Heart left ventricle (tissue), 13 donors: ENCODE data around the gene NFIC.

Experiments used
- CTCF ChIP-seq, 12 donors: fragments of 200-600 bp; sonication (generic) in 4 of 12; IDR thresholded peaks; one replicate each; pipeline versions ENCODE4 v1.5.0 to v1.8.0; 2018 to 2022; ENCODE audit warnings: antibody characterized with exemption in 12 of 12, mild to moderate bottlenecking in 5 of 12
- POLR2A ChIP-seq, 2 donors: fragments of 450-650 bp; IDR thresholded peaks; one replicate each; pipeline ENCODE4 v1.6.1; 2017; ENCODE audit warnings: antibody characterized with exemption in 2 of 2, mild to moderate bottlenecking in 2 of 2, moderate library complexity in 2 of 2
- donor health status: ischemic (EF 13 %, LVEDD 7.1; RV severe dilation, severe dysfunction).
- donor health status: DM: no; HTN: yes; CAD: no.
- donor health status: DM: no; HTN: no; CAD: no.
- donor health status: ischemic (EF 25% LVEDD 6.9; RV normal size, moderate dysfunction).
- donor health status: ischemic (EF 25% LVEDD 5.7; RV mildly dilated, moderate dysfunction).
- donor health status: ischemic (EF 35%, LVEDD 5.7; RV mildly dilated, moderate dysfunction).
- donor health status: nonischemic (EF 11% LVEDD 7.7; RV severe dilation, severe dysfunction).
- donor health status: DM: yes; HTN: yes; CAD: no.
- donor health status: PGD.
- donor health status: ischemic (EF 29% LVEDD 5.4; RV normal size, mild dysfunction).
- donor health status: nonischemic (EF 23%, LVEDD 6.1; RV moderate dilation, normal function).

- TF ChIP-seq CTCF (IDR thresholded peaks at IDR 0.05) (no peak), POLR2A (IDR thresholded peaks at IDR 0.05) (no peak)
Measured at GRCh38 chr19:3508771-3509535, 142.6 kb downstream of the NFIC start.
